SIG-M5 (cell line): Measurements from ENCODE around the gene PHETA2.

ENCODE experiments used
- DNase-seq: peaks from one replicate; lab custom pipeline; 2025; lab: John Stamatoyannopoulos, UW

The PHETA2 gene, protein sequence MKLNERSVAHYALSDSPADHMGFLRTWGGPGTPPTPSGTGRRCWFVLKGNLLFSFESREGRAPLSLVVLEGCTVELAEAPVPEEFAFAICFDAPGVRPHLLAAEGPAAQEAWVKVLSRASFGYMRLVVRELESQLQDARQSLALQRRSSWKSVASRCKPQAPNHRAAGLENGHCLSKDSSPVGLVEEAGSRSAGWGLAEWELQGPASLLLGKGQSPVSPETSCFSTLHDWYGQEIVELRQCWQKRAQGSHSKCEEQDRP

GRCh38 chr22:42074132-42074811 lies at the start of gene PHETA2:
Gene PHETA2, plus strand, starts transcription at chr22:42074248. Its CDS starts 3,046 bp downstream, at chr22:42077294.
- no peak for DNase-seq

DNA sequence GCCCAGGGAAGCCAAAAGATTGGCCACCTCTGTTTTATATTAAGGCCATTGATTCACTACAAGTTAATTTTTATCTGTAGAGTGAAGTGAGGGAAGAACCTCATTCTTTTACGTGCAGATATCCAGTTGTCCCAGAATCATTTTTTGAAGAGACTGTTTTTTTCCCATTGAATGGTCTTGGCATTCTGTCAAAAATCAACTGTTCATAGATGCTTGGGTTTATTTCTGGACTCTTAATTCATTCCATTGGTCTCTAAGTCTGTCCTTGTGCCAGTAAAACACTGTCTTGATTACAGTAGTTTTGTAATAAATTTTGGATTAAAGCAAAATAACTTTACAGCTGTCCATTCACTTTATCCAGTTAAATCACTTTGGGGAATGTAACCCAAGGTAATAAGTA lies 48.6 kb upstream of the PHETA2 start:
- no peak for DNase-seq

- DNase-seq, result no peak
Measured at GRCh38 chr22:42026705-42027104, 47.3 kb upstream of the PHETA2 start.

DNA sequence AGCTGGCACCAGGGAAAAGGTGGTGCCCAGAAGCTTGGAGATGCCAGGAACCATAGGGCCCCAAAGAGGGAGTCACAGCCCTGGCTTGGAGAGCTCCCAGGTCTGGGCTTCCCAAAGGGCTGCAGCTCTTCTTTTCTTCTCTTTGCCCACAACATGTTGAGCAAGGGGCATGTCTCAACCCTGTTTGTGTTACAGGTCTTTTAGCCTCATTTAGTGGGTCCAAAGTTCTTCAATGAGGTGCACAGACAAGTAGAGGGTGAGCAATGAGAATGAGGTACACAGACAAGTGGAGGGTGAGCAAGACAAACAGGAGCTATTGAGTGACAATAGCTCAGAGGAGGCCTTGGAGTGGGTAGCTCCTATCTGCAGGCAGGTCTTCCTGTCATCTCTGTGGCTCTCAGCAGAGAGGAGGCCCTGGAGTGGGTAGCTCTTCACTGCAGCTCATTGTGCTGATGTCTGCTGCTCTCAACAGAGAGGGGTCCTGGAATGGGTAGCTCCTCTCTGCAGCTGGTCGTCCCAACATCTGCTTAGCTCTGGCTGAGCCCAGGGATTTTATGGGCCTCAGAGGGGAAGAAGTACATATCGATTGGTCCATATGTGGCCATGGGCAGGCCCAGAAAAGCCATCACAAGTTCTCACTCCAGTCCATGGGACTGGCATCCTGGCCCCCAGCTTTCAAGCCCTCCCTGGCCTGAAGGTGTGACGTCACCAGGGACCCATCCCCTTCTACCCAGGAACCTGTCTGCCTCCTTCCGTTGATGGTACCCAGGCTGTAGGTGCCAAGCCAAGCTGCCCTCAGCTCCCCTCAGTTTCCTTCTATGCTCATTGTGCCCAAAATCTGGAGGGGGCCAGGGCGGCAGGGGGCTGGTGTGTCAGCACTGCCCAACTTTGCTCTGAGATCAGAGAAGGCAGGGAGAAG lies 40.5 kb upstream of the PHETA2 start:
- no peak for DNase-seq

GRCh38 chr22:42035256-42035655 lies 38.8 kb upstream of the PHETA2 start:
- DNase-seq, result no peak

GRCh38 chr22:42039271-42039670 lies 34.8 kb upstream of the PHETA2 start:
- no peak for DNase-seq

GRCh38 chr22:42041784-42042183 lies 32.3 kb upstream of the PHETA2 start:
- DNase-seq, result no peak

GRCh38 chr22:42050641-42051180 lies 23.3 kb upstream of the PHETA2 start:
- no peak for DNase-seq

DNA sequence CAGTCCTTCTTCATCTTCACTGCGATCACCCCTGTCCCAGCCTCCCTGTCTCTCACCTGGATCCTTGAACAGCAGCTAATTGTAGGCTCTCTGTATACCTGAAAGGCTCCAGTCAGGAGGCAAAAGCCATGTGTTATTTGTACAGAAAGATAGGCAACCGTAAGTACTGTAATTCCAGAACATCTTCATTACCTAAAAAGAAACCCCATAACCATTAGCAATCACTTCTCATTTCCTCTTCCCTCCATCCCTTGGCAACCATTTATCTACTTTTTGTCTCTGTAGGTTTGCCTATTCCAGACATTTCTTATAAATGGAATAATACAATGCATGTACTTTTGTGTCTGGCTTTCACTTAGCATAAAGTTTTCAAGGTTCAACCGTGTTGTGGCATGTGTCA lies 21.3 kb upstream of the PHETA2 start:
- DNase-seq, result no peak

- no peak for DNase-seq
Measured at GRCh38 chr22:42056757-42057511, 17.1 kb upstream of the PHETA2 start.

GRCh38 chr22:42060489-42060888 lies 13.6 kb upstream of the PHETA2 start:
- DNase-seq, result no peak

GRCh38 chr22:42061041-42061440 lies 13.0 kb upstream of the PHETA2 start:
- no peak for DNase-seq

DNA sequence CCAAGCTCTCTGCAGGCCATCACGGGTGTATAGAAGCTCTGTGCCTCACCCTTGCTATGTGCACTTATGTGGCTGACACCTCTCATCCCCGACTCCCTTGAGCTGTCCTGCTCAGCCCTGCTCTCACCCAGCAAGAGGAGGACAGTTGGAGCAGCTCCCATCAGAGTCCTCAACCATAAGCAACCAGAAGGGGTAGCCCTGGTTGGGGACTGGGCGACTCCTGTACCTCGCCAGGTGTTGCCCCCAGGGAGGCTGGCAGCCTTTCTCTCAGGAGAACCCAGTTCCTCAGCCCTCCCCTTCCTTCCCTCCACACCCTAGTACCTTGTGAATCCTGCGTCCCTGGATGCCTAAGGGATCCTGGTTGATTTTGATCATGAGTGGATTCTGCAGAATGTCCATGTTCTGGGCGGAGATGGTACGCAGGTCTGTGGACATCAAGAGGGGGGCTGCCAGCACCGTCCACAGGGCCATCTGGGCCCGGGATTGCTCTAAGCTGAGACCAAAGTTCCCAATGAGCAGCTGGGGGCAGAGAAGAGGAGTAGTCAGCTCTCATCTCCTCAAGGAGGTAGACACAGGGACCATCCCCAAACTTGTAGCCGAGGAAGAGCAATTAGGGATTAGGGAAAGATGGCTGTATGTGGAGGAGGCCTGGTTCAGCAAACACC lies 11.4 kb upstream of the PHETA2 start:
- no peak for DNase-seq

DNA sequence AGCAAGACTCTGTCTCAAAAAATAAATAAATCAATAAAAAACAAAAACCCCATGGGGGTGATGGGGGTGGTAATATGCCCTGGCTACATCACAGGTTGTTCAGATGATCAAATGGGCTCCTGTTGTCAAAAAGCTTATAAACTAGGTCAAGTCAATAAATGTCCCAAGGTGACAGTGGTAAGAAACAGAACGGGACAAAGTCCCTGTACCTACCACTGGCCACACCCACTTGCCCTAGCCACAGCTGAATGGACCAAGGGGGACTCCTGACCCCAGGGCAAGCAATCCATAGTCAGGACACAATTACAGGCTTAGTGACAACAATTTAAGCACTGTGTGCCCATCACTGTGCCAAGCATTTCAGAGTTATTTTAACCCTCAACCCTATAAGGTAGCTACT lies 9.4 kb upstream of the PHETA2 start:
- no peak for DNase-seq

- no peak for DNase-seq
Measured at GRCh38 chr22:42065438-42066125, 8.5 kb upstream of the PHETA2 start.

GRCh38 chr22:42066126-42066761 lies 7.8 kb upstream of the PHETA2 start:
- no peak for DNase-seq

DNA sequence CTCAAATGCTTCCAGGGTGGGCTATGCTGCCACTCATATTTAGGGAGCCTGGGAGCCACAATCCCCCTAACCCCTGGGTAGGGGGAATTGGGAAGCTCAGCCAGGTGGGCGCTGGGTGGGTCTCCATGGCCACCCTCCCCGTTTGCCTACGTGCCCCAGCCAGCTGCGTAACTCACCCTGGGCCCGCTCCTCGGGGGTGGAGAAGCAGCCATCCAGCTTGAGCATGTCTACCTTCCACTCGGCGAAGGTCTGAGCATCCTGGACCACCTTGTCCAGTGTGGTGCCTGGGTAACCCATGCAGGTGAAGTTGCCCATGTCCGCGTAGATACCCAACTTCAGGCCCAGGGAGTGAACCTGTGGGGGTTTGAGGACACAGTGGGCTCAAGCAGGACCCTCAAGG lies 7.1 kb upstream of the PHETA2 start:
- DNase-seq, result no peak

DNA sequence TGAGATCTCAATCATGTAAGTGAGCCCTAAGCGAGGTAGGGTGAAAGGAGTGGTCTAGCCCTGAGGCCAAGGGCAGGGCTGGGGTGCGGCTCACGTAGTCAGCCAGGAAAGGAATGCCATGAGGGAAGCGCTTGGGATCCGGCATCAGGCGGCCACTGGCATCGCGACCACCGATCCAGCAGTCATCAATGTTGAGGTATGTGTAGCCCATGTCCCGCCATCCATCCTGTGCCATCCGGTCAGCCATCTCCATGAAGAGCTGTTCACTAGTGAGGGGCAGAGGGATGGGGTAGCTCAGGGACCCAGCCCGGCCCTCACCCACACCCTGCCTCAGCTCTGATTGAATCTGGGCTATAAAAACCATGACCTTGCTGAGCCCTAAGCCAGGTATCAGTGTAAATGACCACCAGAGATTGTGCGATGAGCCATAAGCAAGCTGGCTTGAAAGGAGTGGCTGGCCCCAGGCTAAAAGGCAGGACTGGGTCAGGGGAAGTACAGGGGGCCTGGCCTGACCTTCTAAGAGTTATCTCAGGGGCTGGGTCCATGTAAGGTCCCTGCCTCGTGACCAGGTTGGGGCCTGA lies 6.3 kb upstream of the PHETA2 start:
- no peak for DNase-seq

GRCh38 chr22:42068291-42068690 lies 5.8 kb upstream of the PHETA2 start:
- DNase-seq, result no peak
